Stimulated activated CD8-positive, alpha-beta memory T cell treated with anti-CD3 and anti-CD28 coated beads, Interleukin-4, amount 100 ng/mL, for 1 hour (primary cell): ENCODE measurements around the gene DNAAF5.

Experiments used
- DNase-seq, 2 donors: peaks; one replicate each; pipeline ENCODE4 v3.0.0-alpha.2; 2020; ENCODE audit warnings: low read depth in 2 of 2, low spot score in 1 of 2

Gene DNAAF5

DNA sequence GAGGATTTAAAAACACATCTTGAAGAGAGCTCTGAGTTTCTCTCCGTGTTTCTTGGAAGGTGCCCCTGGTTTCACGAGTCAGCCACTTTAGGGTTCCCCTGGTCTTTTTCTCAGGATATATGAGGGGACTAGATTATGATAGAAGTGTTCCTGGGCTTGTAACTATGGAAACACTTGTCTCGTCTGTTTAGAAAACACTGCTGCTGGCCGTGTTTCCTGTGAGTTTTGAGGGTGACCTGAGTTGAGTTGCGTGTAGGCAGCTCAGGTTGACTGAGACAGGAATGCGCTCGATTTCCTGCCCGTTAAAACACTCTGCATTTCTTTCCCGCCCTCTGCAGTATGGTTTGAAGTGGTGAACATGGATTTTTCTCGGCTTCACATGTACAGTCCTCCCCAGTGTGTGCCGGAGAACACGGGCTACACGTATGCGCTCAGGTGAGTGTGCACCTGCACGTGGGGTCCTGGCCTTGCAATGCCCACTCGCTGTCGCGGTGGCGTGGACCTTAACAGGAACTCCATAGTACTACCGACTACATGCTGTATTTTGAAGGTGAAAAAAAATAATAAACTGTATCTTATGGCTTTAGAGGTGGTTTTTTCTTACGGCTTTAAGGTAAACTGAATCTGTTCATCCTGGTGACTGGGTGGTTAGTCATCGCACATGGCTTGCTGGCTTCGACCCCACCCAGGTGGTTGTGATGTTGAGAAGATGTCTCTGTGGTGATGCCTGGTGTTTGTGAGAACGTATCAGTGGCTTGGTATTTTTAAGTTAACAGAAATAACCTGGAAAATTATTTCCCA, 105.9 kb downstream of the DNAAF5 start, which contains the start of gene SUN1:
SUN1 (plus strand) TSS at position 310 of the 801 bp plus-strand sequence; CDS start at position 359, 49 bp downstream.
- DNase-seq: peak in 1 of 2 donors; percentile 46

DNA sequence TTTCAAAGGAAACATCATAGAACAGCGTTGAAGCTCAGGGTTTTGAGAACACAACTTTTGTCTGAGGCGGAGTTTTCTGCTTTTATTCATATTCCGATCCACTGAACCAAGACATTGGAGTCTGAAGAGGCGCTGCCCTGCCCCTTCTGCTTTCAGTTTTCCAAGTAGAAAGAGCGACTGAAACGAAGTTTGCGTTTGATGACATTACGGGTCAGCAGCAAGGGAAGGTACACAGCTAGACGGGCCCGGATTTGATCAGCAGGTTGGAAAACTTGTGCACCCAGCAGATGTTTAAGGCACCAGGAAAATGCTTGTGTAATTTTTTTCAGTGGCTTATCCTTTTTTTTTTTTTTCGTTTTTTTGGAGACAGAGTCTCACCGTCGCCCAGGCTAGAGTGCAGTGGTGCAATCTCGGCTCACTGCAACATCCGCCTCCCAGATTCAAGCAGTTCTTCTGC, 106.5 kb downstream of the DNAAF5 start:
- no peak for DNase-seq

DNA sequence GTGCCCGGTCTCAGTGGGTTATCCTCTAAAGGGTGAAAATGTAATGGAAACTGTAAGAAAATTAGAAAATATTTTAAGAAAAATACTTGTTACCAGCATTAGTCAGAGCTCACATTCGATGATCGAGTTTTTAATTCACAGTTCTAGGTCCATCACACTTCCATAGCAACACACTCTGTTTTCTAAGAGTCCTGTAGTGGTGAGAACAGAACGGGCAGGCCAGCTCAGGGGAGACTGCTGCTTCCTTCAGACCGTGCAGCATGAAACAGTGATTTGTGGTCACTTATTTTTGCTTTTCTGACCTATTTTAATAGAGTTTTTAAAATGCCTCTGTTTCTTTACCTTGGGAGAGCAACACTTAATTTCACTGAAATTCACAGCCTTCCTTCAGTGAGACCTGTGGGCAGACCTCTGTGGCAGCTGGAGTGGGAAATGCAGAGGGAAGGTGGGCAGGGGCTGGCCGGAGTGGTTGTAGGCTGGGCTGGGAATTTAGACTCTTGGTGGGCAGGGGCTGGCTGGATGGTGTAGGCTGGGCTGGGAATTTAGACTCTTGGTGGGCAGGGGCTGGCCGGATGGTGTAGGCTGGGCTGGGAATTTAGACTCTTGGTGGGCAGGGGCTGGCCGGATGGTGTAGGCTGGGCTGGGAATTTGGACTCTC, 107.2 kb downstream of the DNAAF5 start:
- no peak for DNase-seq

DNA sequence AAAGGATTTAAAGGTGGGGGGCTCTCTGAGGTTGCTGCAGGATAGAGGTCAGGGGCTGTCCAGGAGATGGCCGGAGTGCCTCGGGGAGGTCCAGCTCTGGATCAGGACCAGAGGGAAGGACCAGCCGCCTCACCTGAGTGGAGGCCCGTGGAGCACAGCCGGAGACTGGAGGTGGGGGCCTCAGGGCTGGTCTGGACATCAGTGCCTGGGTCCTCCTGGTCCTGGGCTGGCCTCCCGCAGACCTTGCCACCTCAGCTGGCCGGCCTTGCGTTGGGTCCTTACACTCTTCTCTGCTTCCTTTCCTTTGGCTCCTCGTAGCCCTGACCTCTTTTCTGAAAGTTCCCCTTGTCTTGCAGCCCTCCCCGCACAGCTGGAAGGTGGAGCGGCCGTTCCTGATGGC, 107.8 kb downstream of the DNAAF5 start:
- no peak for DNase-seq

DNA sequence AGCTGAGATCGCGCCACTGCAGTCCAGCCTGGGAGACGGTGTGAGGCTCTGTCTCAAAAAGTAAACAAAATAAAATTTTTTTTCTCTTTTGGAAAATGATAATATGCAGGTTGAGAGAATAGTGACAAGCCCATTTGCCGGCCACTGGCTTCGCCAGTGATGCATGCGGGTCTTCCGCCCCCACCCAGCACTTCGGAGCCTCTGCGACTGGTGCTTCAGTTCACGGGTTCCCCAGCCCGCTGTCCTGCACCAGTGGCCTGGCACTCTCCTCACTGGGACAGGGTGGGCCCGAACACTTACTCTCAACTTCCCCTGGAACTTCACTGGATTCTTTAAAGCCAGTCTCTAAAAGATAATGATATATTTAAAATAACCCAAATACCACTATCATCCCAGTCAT, 108.5 kb downstream of the DNAAF5 start:
- no peak for DNase-seq

DNA sequence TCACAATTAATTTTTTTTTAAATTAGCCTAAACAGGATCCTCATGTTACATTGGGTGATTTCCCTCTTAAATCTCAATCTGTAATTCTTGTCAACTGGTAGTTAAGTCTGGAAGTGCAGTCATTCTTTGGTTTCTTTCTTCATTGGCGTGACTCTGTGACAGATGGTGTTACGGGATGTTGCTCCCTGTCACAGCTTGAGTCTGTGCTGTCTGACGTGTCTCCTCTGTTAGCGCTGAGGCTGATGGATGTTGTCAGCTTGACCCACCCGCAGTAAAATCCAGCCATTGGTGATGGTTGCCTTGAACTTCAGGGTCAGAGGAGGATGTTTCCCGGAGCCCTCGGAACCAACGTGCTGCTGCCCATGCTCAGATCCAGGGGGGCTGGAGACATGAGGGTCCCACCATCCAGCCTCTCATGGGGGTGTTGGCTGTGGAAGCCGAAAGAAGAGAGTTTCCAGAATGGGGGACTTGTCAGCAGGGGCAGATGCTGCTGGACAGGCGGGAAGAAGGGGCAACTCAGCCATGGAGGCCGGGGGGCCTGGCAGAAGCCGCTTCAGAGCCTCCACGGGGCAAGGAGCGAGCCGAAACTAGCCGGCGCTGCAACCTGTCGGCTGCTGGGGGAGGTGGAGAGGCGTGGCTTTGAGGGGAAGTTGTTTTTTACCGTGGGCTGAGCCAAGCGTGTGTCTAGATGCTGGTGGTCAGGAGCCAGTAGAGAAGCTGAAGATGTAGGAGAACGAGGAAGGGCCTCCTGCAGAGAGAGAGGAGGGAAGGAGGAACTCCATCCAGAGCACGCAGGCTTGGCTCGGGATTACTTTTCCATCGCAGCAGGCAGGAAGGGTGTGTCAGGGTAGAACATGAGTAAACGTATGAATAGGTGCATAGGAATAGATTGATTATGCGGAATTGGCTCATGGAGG, 109.2 kb downstream of the DNAAF5 start:
- DNase-seq: no peak
